Measurements from ENCODE around the gene CAMK1D. TPM values are rescaled to one million over a fixed set of nuclear protein-coding genes. Genes with fewer than 3 reads are reported as not detected.
"Not testable (repeated sequence)": the region's sequence is repeated elsewhere in the genome, so short reads cannot be mapped to it uniquely, and the experiment has no call there.

The CAMK1D gene
- total and polyA plus RNA-seq, 4 experiments from 2014 or later, result 5.2 to 22.2 (median 19.4) TPM

GRCh38 chr10:12723220-12723619 is 373.9 kb downstream of the CAMK1D start:
- Histone ChIP-seq H3K27me3 (ENCODE audit: insufficient read depth, low read length) (no peaks in the 10 kb centered on the region), H3K4me3 (ENCODE audit: low read length in 2 of 2) (no peak overlapping the region), H3K9me3 (ENCODE audit: control insufficient read depth in 1 of 2, low read length in 2 of 2) (no peaks in the 10 kb centered on the region), H3K36me3 (ENCODE audit: insufficient read depth, low read length) (no peaks in the 10 kb centered on the region), H3K27ac (ENCODE audit: low read depth, low read length) (no peak overlapping the region), H3K4me1 (ENCODE audit: insufficient read depth, low read length) (no peaks in the 10 kb centered on the region)
- no peaks in the 10 kb centered on the region for H3K27me3 Mint-ChIP-seq
- CTCF ChIA-PET (ENCODE audit: partially characterized antibody), result no interaction called here
- intact Hi-C loops (cut with micrococcal nuclease), result no loop called here
- peaks cover 2 to 5% of the 10 kb centered on the region in 2 donors for H3K36me3 Mint-ChIP-seq
- no peak overlapping the region for H3K4me3 Mint-ChIP-seq
- no peak overlapping the region for H3K27ac Mint-ChIP-seq
- no peaks in the 10 kb centered on the region for H3K9me3 Mint-ChIP-seq
- no peak for DNase-seq
- POLR2A ChIA-PET (ENCODE audit: partially characterized antibody), result no interaction called here
- H3K4me1 Mint-ChIP-seq, result peaks cover 9 to 16% (median 10%) of the 10 kb centered on the region in 4 donors

- Histone ChIP-seq H3K9me3 (ENCODE audit: control insufficient read depth in 1 of 2, low read length in 2 of 2) (no peaks in the 10 kb centered on the region), H3K4me1 (ENCODE audit: insufficient read depth, low read length) (peaks cover 1% of the 10 kb centered on the region), H3K27me3 (ENCODE audit: insufficient read depth, low read length) (no peaks in the 10 kb centered on the region), H3K4me3 (ENCODE audit: low read length in 2 of 2) (no peak overlapping the region), H3K27ac (ENCODE audit: low read depth, low read length) (no peak overlapping the region), H3K36me3 (ENCODE audit: insufficient read depth, low read length) (no peaks in the 10 kb centered on the region)
- Mint-ChIP-seq H3K36me3 (peaks cover 0 to 5% of the 10 kb centered on the region in 2 donors), H3K9me3 (no peaks in the 10 kb centered on the region), H3K27me3 (no peaks in the 10 kb centered on the region), H3K4me1 (peaks cover 9 to 20% (median 17%) of the 10 kb centered on the region in 4 donors), H3K27ac (peak overlapping the region in 4 of 7 donors; percentile 6 to 59 (median 13)), H3K4me3 (no peak overlapping the region)
- CTCF ChIA-PET (ENCODE audit: partially characterized antibody), result interaction anchor here (0.8 to 4.2 kb wide), 2 partner anchors 14 to 467 kb away, joined by 3 to 12 read pairs; no protein-coding TSS in a partner anchor
- POLR2A ChIA-PET (ENCODE audit: partially characterized antibody), result no interaction called here
- intact Hi-C loops (cut with micrococcal nuclease), result no loop called here
- DNase-seq, result no peak
These were observed 375.6 kb downstream of the CAMK1D start for GRCh38 chr10:12724807-12725579.

- not testable (repeated sequence) for H3K4me3 Mint-ChIP-seq
- peak overlapping the region in 2 of 7 donors; percentile 6 to 18 for H3K27ac Mint-ChIP-seq
These were observed 376.2 kb downstream of the CAMK1D start for GRCh38 chr10:12725580-12725888.

GRCh38 chr10:12726971-12727831 is 377.9 kb downstream of the CAMK1D start:
- ChIA-PET POLR2A (ENCODE audit: partially characterized antibody) (interaction anchor here (1.3 kb wide), 1 partner anchor 180 kb away, joined by 3 read pairs; no protein-coding TSS in a partner anchor), CTCF (ENCODE audit: partially characterized antibody) (interaction anchor here (0.7 to 4.2 kb wide), 2 partner anchors 16 to 1529 kb away, joined by 3 to 12 read pairs; no protein-coding TSS in a partner anchor)
- no peaks in the 10 kb centered on the region for H3K27me3 ChIP-seq (ENCODE audit: insufficient read depth, low read length)
- intact Hi-C loops (cut with micrococcal nuclease), result no loop called here
- no peaks in the 10 kb centered on the region for H3K36me3 Mint-ChIP-seq
- H3K27ac Mint-ChIP-seq, result peak overlapping the region in 4 of 7 donors; percentile 9 to 68 (median 42)
- H3K4me1 Mint-ChIP-seq, result peaks cover 9 to 20% (median 17%) of the 10 kb centered on the region in 4 donors
- DNase-seq, result peak in 4 of 5 donors; percentile 7 to 58 (median 24)
- H3K9me3 ChIP-seq (ENCODE audit: control insufficient read depth in 1 of 2, low read length in 2 of 2), result no peaks in the 10 kb centered on the region
- H3K4me3 ChIP-seq (ENCODE audit: low read length in 2 of 2), result no peak overlapping the region
- H3K27me3 Mint-ChIP-seq, result no peaks in the 10 kb centered on the region
- no peak overlapping the region for H3K27ac ChIP-seq (ENCODE audit: low read depth, low read length)
- H3K9me3 Mint-ChIP-seq, result no peaks in the 10 kb centered on the region
- peak overlapping the region in 1 of 8 donors; percentile 5 for H3K4me3 Mint-ChIP-seq
- H3K4me1 ChIP-seq (ENCODE audit: insufficient read depth, low read length), result peaks cover 8% of the 10 kb centered on the region
- H3K36me3 ChIP-seq (ENCODE audit: insufficient read depth, low read length), result no peaks in the 10 kb centered on the region

More at GRCh38 chr10:12725580-12725888, 376.2 kb downstream of the CAMK1D start:
- CTCF ChIA-PET (ENCODE audit: partially characterized antibody), result interaction anchor here (0.8 to 4.2 kb wide), 2 partner anchors 15 to 467 kb away, joined by 3 to 12 read pairs; no protein-coding TSS in a partner anchor
- H3K36me3 ChIP-seq (ENCODE audit: insufficient read depth, low read length); H3K9me3 Mint-ChIP-seq; H3K27me3 ChIP-seq (ENCODE audit: insufficient read depth, low read length); DNase-seq; H3K27ac ChIP-seq (ENCODE audit: low read depth, low read length); H3K36me3 Mint-ChIP-seq; H3K9me3 ChIP-seq (ENCODE audit: control insufficient read depth in 1 of 2, low read length in 2 of 2); H3K27me3 Mint-ChIP-seq; H3K4me3 ChIP-seq (ENCODE audit: low read length in 2 of 2); H3K4me1 ChIP-seq (ENCODE audit: insufficient read depth, low read length); POLR2A ChIA-PET (ENCODE audit: partially characterized antibody); intact Hi-C loops (cut with micrococcal nuclease): not testable (repeated sequence)
- H3K4me1 Mint-ChIP-seq, result peaks cover 9 to 20% (median 17%) of the 10 kb centered on the region in 4 donors

GRCh38 chr10:12727832-12728215 is 378.5 kb downstream of the CAMK1D start:
- no peaks in the 10 kb centered on the region for H3K36me3 ChIP-seq (ENCODE audit: insufficient read depth, low read length)
- H3K9me3 Mint-ChIP-seq, result no peaks in the 10 kb centered on the region
- peaks cover 8% of the 10 kb centered on the region for H3K4me1 ChIP-seq (ENCODE audit: insufficient read depth, low read length)
- ChIA-PET POLR2A (ENCODE audit: partially characterized antibody) (no interaction called here), CTCF (ENCODE audit: partially characterized antibody) (interaction anchor here (0.7 to 4.2 kb wide), 2 partner anchors 17 to 1530 kb away, joined by 3 to 12 read pairs; no protein-coding TSS in a partner anchor)
- H3K27ac ChIP-seq (ENCODE audit: low read depth, low read length), result no peak overlapping the region
- H3K36me3 Mint-ChIP-seq, result no peaks in the 10 kb centered on the region
- no peak overlapping the region for H3K4me3 ChIP-seq (ENCODE audit: low read length in 2 of 2)
- H3K9me3 ChIP-seq (ENCODE audit: control insufficient read depth in 1 of 2, low read length in 2 of 2), result no peaks in the 10 kb centered on the region
- H3K27ac Mint-ChIP-seq, result peak overlapping the region in 1 of 7 donors; percentile 65
- H3K4me1 Mint-ChIP-seq, result peaks cover 8 to 20% (median 15%) of the 10 kb centered on the region in 4 donors
- no peak overlapping the region for H3K4me3 Mint-ChIP-seq
- H3K27me3 Mint-ChIP-seq, result no peaks in the 10 kb centered on the region
- no peaks in the 10 kb centered on the region for H3K27me3 ChIP-seq (ENCODE audit: insufficient read depth, low read length)
- DNase-seq, result no peak
- intact Hi-C loops (cut with micrococcal nuclease), result no loop called here

- peaks cover 8% of the 10 kb centered on the region for H3K4me1 ChIP-seq (ENCODE audit: insufficient read depth, low read length)
- H3K9me3 ChIP-seq (ENCODE audit: control insufficient read depth in 1 of 2, low read length in 2 of 2), result no peaks in the 10 kb centered on the region
These were observed 379.1 kb downstream of the CAMK1D start for GRCh38 chr10:12728494-12728893.

GRCh38 chr10:12729885-12730284 is 380.5 kb downstream of the CAMK1D start:
- Histone ChIP-seq H3K4me3 (ENCODE audit: low read length in 2 of 2) (no peak overlapping the region), H3K27me3 (ENCODE audit: insufficient read depth, low read length) (no peaks in the 10 kb centered on the region), H3K4me1 (ENCODE audit: insufficient read depth, low read length) (peaks cover 8% of the 10 kb centered on the region), H3K9me3 (ENCODE audit: control insufficient read depth in 1 of 2, low read length in 2 of 2) (no peaks in the 10 kb centered on the region), H3K36me3 (ENCODE audit: insufficient read depth, low read length) (no peaks in the 10 kb centered on the region), H3K27ac (ENCODE audit: low read depth, low read length) (no peak overlapping the region)
- Mint-ChIP-seq H3K4me1 (peaks cover 6 to 19% (median 9%) of the 10 kb centered on the region in 4 donors), H3K36me3 (peaks cover 0 to 2% of the 10 kb centered on the region in 2 donors), H3K9me3 (no peaks in the 10 kb centered on the region), H3K27ac (no peak overlapping the region), H3K4me3 (no peak overlapping the region), H3K27me3 (no peaks in the 10 kb centered on the region)
- intact Hi-C loops (cut with micrococcal nuclease), result no loop called here
- no peak for DNase-seq
- ChIA-PET POLR2A (ENCODE audit: partially characterized antibody) (no interaction called here), CTCF (ENCODE audit: partially characterized antibody) (no interaction called here)

More at GRCh38 chr10:12728494-12728893, 379.1 kb downstream of the CAMK1D start:
- no peak for DNase-seq
- peak overlapping the region in 1 of 7 donors; percentile 43 for H3K27ac Mint-ChIP-seq
- H3K27me3 Mint-ChIP-seq, result no peaks in the 10 kb centered on the region
- H3K4me1 Mint-ChIP-seq, result peaks cover 8 to 20% (median 14%) of the 10 kb centered on the region in 4 donors
- Histone ChIP-seq H3K36me3 (ENCODE audit: insufficient read depth, low read length) (no peaks in the 10 kb centered on the region), H3K27ac (ENCODE audit: low read depth, low read length) (no peak overlapping the region), H3K4me3 (ENCODE audit: low read length in 2 of 2) (no peak overlapping the region), H3K27me3 (ENCODE audit: insufficient read depth, low read length) (no peaks in the 10 kb centered on the region)
- H3K36me3 Mint-ChIP-seq, result no peaks in the 10 kb centered on the region
- ChIA-PET POLR2A (ENCODE audit: partially characterized antibody) (no interaction called here), CTCF (ENCODE audit: partially characterized antibody) (no interaction called here)
- no peaks in the 10 kb centered on the region for H3K9me3 Mint-ChIP-seq
- no peak overlapping the region for H3K4me3 Mint-ChIP-seq
- intact Hi-C loops (cut with micrococcal nuclease), result no loop called here
